Fibroblast of lung (primary cell): ENCODE measurements around the gene GRID1.

Experiments
- CTCF ChIP-seq, 2 donors: IDR thresholded peaks in 1 of 2; conservative IDR thresholded peaks in 1 of 2; 1 replicate in 1 of 2; 2 replicates in 1 of 2; pipeline ENCODE4 v1.5.1; 2011 to 2012; ENCODE audit warnings: low read length in 2 of 2, control low read depth in 1 of 2, inconsistent platforms in 1 of 2, low read depth in 1 of 2, mild to moderate bottlenecking in 1 of 2
- EZH2 ChIP-seq: IDR thresholded peaks from 2 replicates; pipeline ENCODE4 v1.5.1; 2012; ENCODE audit warnings: low read length, control low read depth, mild to moderate bottlenecking; ENCODE audit errors: missing control alignments

- TF ChIP-seq CTCF (conservative IDR thresholded peaks at IDR 0.05 in 1 of 2, IDR thresholded peaks at IDR 0.05 in 1 of 2; ENCODE audit: low read depth in 1 of 2, low read length in 2 of 2) (no peak), EZH2 (no peak)
Observed at GRCh38 chr10:86205306-86206239, 161.0 kb downstream of the GRID1 start.
